NCI-H446 treated with DMSO at 0.1 percent for 48 hours (cell line): ENCODE results near the gene ZNF846.
"Not testable (repeated sequence)": the region's sequence is repeated elsewhere in the genome, so short reads cannot be mapped to it uniquely, and the experiment has no call there.

ENCODE experiments used
- DNase-seq: peaks from one replicate; lab custom pipeline; 2025; lab: John Stamatoyannopoulos, UW

The ZNF846 gene

DNA sequence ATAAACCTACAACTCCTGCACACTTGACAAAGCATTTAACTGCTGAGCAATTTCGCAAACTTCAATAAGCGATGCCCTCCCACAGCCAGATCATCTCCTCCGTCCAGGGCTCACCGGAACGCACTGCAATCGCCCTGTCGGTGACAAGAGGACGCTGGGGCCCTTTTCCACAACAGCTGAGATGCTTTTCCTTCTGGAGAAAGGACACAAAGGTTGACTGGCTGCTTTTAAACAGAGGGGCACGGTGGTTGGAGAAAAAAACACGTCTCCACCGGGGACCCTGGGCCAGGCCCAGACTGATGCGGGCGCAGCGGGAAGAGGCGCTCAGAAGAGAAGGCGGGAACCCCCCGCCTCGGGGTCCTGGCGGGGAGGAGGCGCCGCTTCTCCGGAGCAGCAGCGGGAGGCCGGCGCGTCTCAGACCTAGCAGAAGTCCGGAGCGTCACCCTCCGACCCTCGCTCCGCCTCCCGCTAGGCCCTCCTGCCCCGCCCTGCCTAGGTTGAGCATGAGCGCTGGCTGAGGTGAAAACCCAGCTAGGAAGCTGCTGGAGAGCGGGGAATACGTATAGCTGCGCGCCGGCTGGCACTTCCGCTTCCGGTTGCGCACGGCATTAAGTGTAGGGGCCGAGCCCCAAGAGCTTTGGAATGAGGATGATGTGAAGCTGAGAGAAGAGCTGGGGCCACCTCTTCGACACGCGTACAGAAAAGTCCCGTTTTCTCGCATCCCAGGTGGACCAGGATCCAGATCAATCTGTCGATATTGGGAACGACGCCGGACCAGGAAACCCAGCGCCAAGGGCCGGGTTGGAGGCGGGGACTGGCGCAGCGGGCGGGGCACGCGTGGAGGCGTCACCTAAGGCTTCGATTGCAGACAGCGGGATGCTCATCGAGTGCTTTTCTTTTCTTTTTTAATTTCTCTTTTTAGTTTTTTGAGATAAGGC lies at the start of gene ZNF846:
TSS of gene ZNF846 (minus strand) at position 564 of the 938 bp plus-strand sequence. CDS start 3,788 bp downstream, outside the sequence.
- DNase-seq = peak; percentile 90

DNA sequence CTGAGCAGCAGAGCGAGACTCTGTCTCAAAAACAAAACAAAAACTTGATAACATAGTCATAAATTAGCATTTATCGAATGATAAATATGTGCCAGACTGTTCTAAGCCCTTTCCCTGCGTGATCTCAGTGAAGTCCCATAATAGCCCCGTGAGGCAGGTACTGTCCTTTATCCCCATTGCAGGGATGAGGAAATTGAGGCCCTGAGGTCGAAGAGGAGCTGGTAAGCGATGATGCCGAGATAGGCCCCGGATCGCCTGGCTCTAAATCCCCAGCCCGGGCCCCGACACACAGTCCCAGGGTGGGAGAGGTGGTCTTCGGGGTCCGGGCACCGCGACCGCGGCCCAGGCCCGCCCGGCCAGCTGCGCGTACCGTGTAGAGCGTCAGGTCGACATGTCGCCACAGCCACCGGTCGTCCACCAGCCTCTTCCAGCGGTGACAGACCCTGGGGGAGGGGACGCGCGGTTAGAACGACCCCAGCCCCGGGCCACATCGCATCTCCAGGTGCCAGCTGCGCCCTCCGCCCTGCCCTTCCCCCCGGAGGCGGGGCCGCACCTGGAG lies 49.7 kb upstream of the ZNF846 start:
- DNase-seq = no peak

GRCh38 chr19:9811139-9811538 lies 42.6 kb upstream of the ZNF846 start:
- no peak for DNase-seq

GRCh38 chr19:9808855-9809824 lies 40.6 kb upstream of the ZNF846 start:
- DNase-seq = no peak

DNA sequence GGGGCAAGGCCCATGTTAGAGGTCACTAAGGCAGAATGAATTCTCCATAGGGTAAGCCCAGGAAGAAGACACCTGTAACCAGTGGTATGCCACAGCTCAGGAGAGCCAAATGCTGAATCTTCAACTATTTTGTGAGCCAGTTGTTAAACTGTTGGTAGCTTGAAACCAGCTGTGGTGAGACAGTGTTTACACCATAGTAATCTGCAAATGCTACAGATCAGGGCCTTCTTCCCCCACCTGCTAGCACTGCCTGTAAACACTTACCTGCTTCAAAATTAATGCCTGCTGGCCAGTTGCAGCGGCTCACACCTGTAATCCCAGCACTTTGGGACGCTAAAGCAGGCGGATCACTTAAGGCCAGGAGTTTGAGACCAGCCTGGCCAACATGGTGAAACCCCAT lies 38.3 kb upstream of the ZNF846 start:
- no peak for DNase-seq

- DNase-seq = no peak
Observed at GRCh38 chr19:9801976-9802375, 33.4 kb upstream of the ZNF846 start.

DNA sequence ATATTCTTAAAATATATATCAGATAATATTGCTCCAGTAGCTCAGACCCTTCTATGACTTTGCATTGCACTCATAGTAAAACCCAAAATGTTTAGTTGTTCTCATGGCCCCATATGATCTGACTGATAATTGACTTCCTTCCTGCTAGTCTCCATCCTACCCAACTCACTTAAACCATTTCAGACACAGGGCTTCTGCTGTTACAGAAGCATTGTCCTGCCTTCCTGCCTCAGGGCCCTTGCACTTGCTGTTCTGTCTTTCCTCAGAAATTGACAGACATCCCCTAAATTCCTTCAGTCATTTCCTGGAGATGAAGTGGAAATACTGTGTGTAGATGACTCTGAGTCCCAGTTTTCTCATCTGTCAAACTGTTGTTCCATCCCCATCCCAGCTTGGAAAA lies 30.6 kb upstream of the ZNF846 start:
- no peak for DNase-seq

DNA sequence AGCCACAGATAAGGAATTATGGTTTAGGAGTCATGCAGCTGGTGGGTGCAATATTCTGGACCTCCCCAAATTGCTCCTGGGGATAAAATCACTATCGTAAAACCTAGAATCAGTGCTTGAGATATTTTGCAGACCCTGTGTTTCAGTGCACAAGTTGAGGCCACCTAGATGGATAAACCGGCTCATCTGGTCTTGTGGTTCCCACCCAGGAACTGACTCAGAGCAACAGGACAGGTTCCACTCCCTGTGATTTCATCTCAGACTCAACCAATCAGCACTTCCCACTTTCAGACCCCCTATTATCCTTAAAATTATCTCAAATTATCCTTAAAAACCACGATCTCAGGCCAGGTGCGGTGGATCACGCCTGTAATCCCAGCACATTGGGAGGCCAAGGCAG lies 29.3 kb upstream of the ZNF846 start:
- no peak for DNase-seq

- peak; percentile 78 for DNase-seq
Observed at GRCh38 chr19:9796113-9796773, 27.7 kb upstream of the ZNF846 start.

DNA sequence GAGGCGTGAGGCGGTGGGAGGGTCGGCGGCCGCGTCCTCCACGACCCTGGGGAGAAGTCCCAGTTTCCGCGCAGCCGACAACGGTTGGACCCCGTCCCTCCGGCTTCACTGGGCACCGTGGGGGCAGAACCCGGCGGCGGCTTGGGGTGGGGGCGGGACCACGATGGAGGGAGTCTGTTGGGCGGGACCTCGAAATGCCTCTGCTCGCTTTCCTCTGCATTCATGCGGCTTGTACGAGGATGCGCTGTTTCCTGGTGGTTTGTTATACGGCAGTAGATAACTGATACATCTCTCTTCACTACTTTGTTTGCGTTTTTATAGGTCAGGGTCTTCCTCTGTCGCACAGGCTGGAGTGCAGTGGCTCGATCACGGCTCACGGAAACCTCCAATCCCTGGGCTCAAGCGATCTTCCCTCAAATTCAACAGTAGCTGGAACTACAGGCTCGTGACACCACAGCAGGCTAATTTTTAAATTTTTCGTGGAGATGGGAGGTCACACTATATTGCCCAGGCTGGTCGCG lies 24.6 kb upstream of the ZNF846 start:
- no peak for DNase-seq

DNA sequence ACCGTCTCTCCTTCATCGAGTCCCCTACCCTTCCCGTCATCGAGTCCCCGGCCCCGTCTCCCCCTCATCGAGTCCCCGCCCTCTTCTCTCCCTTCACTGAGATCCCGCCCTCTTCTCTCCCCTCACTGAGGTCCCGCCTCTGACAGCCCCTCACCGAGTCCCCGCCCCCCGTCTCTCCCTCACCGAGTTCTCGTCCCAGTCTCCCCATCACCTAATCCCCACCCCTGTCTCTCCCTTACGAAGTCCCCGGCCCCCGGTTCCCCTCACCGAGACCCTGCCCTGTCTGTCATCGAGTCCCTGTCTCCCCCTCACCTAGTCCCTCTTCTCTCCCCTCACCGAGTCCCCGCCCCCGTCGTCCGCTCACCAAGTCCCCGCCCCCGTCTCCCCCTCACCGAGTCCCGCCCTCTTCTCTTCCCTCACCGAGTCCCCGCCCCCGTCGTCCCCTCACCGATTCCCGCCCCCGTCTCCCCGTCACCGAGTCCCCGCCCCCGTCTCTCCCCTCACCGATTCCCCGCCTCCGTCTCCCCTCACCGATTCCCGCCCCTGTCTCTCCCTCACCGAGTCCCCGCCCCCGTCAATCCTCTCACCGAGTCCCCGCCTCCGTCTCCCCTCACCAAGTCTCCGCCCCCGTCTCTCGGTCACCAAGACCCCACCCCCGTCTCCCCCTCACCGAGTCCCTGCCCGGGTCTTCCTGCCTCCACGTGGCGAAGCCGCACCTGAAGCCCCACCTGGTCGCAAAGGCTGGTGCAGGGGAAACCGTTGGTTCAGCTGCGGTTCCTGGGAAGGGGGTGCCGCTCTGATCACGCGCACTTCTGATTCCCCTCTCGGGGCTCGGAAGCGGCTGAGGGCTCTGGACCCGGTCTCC lies 23.9 kb upstream of the ZNF846 start:
- peak; percentile 88 for DNase-seq

DNA sequence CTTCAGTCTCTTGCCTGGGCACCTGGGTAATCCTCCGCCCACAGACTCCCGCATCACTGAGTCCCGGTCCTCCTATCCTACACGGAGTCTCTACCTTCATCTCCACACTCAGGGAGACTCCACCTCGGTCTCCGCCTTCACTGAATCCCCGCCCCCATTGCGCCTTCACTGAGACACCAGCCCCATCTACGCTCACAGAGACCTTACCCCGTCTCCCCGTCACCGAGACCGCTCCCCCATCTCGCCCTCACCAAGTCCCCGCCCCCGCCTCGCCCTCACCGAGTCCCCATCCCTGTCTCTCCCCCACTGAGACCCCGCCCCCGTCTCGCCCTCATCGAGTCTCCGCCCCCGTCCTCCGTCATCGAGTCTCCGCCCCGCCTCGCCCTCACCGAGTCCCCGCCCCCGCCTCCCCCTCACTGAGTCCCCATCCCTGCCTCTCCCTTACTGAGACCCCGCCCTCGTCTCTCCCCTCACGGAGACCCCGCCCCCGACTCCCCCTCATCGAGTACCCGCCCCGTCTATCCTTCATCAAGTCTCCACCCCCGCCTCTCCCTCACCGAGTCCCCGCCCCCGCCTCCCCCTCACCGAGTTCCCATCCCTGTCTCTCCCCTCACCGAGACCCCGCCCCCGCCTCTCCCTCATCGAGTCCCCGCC lies 23.1 kb upstream of the ZNF846 start:
- peak; percentile 88 for DNase-seq

- not testable (repeated sequence) for DNase-seq
Observed at GRCh38 chr19:9791073-9791367, 22.5 kb upstream of the ZNF846 start.

- DNase-seq = not testable (repeated sequence)
Observed at GRCh38 chr19:9789579-9789978, 21.0 kb upstream of the ZNF846 start.

DNA sequence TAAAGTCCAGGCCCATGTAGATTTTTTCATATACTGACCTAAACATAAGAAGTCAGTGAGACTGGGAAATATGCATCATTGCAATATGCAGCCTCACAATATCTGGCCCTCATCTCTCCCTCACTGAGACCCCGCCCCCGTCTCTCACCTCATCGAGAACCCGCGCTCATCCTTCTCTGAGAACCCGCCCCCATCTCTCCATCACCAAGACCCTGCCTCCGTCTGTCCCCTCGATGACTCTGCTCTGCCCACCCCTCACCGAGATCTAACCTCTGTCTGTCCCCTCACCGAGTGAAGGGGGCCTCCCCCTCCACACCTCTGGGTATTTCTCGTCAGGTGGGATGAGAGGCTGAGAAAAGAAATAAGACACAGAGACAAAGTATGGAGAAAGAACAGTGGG lies 20.5 kb upstream of the ZNF846 start:
- no peak for DNase-seq

GRCh38 chr19:9788604-9789003 lies 20.1 kb upstream of the ZNF846 start:
- DNase-seq = not testable (repeated sequence)

DNA sequence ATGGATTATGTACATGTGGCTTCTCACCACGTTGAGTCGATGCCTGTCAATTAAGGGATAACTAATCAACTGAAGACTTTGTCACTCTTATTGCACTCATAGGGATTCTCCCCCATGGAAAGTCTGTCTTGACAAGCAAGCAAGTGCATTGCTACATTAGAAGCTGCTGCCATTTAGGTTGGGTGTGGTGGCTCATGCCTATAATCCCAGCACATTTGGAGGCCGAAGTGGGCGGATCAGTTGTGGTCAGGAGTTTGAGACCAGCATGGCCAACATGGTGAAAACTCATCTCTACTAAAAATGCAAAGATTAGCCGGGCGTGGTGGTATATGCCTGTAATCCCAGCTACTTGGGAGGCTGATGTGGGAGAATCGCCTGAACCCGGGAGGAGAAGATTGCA lies 18.3 kb upstream of the ZNF846 start:
- DNase-seq = no peak

DNA sequence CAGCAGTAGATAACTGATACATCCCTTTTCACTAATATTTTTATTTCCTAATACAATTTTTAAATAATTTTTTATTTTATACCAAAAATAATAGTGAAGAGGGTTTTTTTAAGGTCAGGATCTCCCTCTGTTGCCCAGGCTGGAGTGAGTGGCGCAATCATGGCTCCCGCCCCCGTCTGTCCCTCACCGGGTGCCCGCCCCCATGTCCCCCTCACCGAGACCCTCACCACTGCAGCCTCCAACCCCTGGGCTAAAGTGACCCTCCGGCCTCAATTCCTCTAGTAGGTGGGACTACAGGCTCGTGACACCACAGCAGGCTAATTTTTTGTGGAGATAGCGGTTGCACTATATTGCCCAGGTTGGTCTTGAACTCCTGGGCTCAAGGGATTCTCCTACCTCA lies 17.8 kb upstream of the ZNF846 start:
- DNase-seq = no peak

DNA sequence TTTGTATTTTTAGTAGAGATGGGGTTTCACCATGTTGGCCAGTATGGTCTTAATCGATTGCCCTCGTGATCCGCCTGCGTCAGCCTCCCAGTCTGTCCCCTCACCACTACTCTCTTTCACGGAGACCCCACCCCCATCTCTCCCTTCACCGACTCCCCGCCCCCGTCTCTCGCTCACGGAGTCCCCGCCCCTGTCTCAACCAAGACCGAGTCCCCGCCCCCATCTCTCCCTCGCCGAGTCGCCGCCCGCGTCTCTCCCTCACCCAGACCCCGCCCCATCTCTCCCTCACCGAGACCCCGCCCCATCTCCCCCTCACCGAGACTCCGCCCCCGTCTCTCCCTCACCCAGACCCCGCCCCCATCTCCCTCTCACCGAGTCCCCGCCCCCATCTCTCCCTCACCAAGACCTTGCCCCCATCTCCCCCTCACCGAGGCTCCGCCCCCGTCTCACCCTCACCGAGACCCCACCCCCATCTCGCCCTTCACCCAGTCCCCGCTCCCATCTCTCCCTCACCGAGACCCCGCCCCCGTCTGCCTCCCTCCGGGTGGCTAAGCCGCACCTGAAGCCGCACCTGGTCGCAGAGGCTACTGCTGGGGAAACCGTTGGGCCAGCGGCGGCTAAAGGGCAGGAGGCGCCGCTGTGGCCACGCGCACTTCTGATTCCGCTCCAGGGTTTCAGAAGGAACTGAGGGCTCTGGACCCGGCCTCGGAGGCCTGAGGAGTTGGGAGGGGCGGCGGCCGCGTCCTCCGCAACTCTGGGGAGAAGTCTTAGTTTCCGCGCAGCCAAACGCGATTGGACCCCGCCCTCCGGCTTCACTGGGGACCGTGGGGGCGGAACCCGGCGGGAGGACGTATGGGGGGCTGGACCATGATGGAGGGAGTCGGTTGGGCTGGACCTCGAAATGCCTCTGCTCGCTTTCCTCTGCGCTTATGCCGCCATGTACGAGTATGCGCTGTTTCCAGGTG lies 17.1 kb upstream of the ZNF846 start:
- peak; percentile 72 for DNase-seq
